HepG2 (cell line): ENCODE measurements around the gene DMGDH. TPM values are rescaled to one million over a fixed set of nuclear protein-coding genes. Genes with fewer than 3 reads are reported as not detected.

ENCODE experiments used
- IRF2 ChIP-seq: IDR thresholded peaks from 2 replicates; pipeline ENCODE4 v1.6.1; 2018; ENCODE audit warnings: missing genetic modification reagents, missing compliant biosample characterization
- MEIS1 ChIP-seq: sonication (generic); formaldehyde crosslinking; IDR thresholded peaks from 2 replicates; pipeline ENCODE4 v1.9.0; 2021; ENCODE audit warnings: mild to moderate bottlenecking, missing genetic modification reagents, moderate library complexity, borderline replicate concordance
- MIXL1 ChIP-seq: IDR thresholded peaks from 2 replicates; pipeline ENCODE4 v1.6.1; 2016
- NFATC3 ChIP-seq: sonication (generic); formaldehyde crosslinking; IDR thresholded peaks from 2 replicates; pipeline ENCODE4 v1.5.1; 2020; ENCODE audit warnings: mild to moderate bottlenecking, missing genetic modification reagents
- NRL ChIP-seq: sonication (generic); formaldehyde crosslinking; IDR thresholded peaks from 2 replicates; pipeline ENCODE4 v1.5.0; 2020; ENCODE audit warnings: missing genetic modification reagents, mild to moderate bottlenecking, moderate library complexity, borderline replicate concordance
- PITX1 ChIP-seq: sonication (generic); formaldehyde crosslinking; IDR thresholded peaks from 2 replicates; pipeline ENCODE4 v1.5.1; 2020; ENCODE audit warnings: mild to moderate bottlenecking, missing genetic modification reagents
- SATB2 ChIP-seq: sonication (generic); formaldehyde crosslinking; IDR thresholded peaks from 2 replicates; pipeline ENCODE4 v1.5.0; 2020; ENCODE audit warnings: missing genetic modification reagents
- SP5 ChIP-seq: IDR thresholded peaks from 2 replicates; pipeline ENCODE4 v1.6.1; 2016; ENCODE audit warnings: low read depth, borderline replicate concordance
- SPEN ChIP-seq: sonication (generic); formaldehyde crosslinking; IDR thresholded peaks from 2 replicates; pipeline ENCODE4 v1.5.1; 2020; ENCODE audit warnings: low read depth, mild to moderate bottlenecking, missing genetic modification reagents
- SRY ChIP-seq: sonication (generic); formaldehyde crosslinking; IDR thresholded peaks from 2 replicates; pipeline ENCODE4 v1.8.0; 2022; ENCODE audit warnings: mild to moderate bottlenecking, missing genetic modification reagents
- SYNCRIP ChIP-seq: fragments of 200-400 bp; formaldehyde crosslinking; IDR thresholded peaks from 2 replicates; pipeline ENCODE4 v1.6.1; 2018; ENCODE audit warnings: mild to moderate bottlenecking, low read depth, low read length; ENCODE audit not compliant: insufficient read depth
- ZNF256 ChIP-seq: sonication (generic); formaldehyde crosslinking; conservative IDR thresholded peaks from 2 replicates; pipeline ENCODE4 v1.4.0; 2020; ENCODE audit warnings: missing genetic modification reagents
- ZNF30 ChIP-seq: sonication (generic); formaldehyde crosslinking; IDR thresholded peaks from 2 replicates; pipeline ENCODE4 v1.5.0; 2020; ENCODE audit warnings: mild to moderate bottlenecking, missing genetic modification reagents
- ZNF331 ChIP-seq: sonication (generic); formaldehyde crosslinking; IDR thresholded peaks from 2 replicates; pipeline ENCODE4 v1.4.0; 2020; ENCODE audit warnings: missing genetic modification reagents
- ZNF546 ChIP-seq: sonication (generic); formaldehyde crosslinking; conservative IDR thresholded peaks from 2 replicates; pipeline ENCODE4 v1.8.1; 2023; ENCODE audit warnings: mild to moderate bottlenecking, missing genetic modification reagents
- polyA plus RNA-seq, 8 experiments: library from polyadenylated mRNA; depleted of rRNA in 3 of 8; stranded (reverse) in 7 of 8; unstranded in 1 of 8; fragments of >200 nt; fragmentation: Illumina TruSeq in 4 of 8; extraction: Trizol in 4 of 8; gene quantifications; 2 replicates each; pipeline versions ENCODE4 v1.2.1 to v1.2.3, GENCODE V29; 2011 to 2016; ENCODE audit warnings: low read depth in 4 of 8, missing spikeins in 1 of 8, mixed read lengths in 1 of 8; ENCODE audit not compliant: insufficient read depth in 1 of 8
- total RNA-seq, 5 experiments: library from RNA; depleted of rRNA; stranded (reverse); fragments of >200 nt; fragmentation: Illumina TruSeq; extraction: Trizol; gene quantifications; 2 replicates each; pipeline ENCODE4 v1.2.3, GENCODE V29; 2016; ENCODE audit warnings: low read depth in 1 of 5
- TF ChIP-seq, protein P1 (sequence below): sonication (generic); formaldehyde crosslinking; IDR thresholded peaks from 2 replicates; pipeline ENCODE4 v1.4.0; 2020; ENCODE audit warnings: missing genetic modification reagents
- TF ChIP-seq, protein P2 (sequence below): sonication (generic); formaldehyde crosslinking; IDR thresholded peaks from 2 replicates; pipeline ENCODE4 v1.5.0; 2020; ENCODE audit warnings: mild to moderate bottlenecking, missing genetic modification reagents
- TF ChIP-seq, protein P3 (sequence below): sonication (generic); formaldehyde crosslinking; conservative IDR thresholded peaks from 2 replicates; pipeline ENCODE4 v1.8.0; 2022; ENCODE audit warnings: low read depth, missing genetic modification reagents
- TF ChIP-seq, protein P4 (sequence below): sonication (generic); formaldehyde crosslinking; IDR thresholded peaks from 2 replicates; pipeline ENCODE4 v1.4.0; 2020; ENCODE audit warnings: missing genetic modification reagents
- TF ChIP-seq, protein P5 (sequence below): sonication (generic); formaldehyde crosslinking; IDR thresholded peaks from 2 replicates; pipeline ENCODE4 v1.4.0; 2020; ENCODE audit warnings: missing genetic modification reagents, mild to moderate bottlenecking, borderline replicate concordance

DMGDH gene
- total and polyA plus RNA-seq, 2 of the 13 experiments (the other 11 are each of a cell fraction or from before 2014, with no cell fraction given) = 3.6 to 7.9 TPM

DNA sequence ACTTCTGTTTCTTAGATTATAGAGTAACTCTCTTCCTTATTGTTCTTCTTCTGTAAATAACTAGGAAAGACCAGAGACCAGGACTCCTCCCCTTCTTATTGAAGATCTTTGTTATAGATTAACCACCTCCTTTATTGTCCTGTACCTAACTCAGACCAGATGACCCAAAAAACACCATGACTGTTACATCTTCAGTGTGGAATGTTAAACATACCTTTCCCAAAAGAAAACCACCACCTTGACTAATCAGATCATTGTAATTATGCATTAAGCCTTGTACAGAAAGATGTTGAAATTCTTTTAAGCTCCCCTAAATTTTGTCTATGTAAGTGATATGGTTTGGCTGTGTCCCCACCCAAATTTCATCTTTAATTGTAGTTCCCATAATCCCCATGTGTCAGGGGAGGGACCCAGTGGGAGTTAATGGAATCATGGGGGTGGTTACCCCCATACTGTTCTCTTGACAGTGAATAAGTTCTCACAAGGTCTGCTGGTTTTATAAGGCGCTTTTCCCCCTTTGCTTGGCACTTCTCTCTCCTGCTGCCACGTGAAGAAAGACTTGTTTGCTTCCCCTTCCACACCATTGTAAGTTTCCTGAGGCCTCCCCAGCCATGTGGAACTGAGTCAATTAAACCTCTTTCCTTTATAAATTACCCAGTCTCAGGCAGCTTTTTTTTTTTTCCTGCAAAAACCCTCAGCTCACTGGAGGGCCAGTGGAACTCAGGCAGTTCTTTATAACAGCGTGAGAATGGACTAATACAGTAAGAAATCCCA lies 110.6 kb downstream of the DMGDH start (continued):
- TF ChIP-seq, protein P1, sequence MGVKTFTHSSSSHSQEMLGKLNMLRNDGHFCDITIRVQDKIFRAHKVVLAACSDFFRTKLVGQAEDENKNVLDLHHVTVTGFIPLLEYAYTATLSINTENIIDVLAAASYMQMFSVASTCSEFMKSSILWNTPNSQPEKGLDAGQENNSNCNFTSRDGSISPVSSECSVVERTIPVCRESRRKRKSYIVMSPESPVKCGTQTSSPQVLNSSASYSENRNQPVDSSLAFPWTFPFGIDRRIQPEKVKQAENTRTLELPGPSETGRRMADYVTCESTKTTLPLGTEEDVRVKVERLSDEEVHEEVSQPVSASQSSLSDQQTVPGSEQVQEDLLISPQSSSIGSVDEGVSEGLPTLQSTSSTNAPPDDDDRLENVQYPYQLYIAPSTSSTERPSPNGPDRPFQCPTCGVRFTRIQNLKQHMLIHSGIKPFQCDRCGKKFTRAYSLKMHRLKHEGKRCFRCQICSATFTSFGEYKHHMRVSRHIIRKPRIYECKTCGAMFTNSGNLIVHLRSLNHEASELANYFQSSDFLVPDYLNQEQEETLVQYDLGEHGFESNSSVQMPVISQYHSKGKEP (CRISPR knock-in tag) = no peak
- TF ChIP-seq NFATC3 = no peak
- TF ChIP-seq IRF2 (CRISPR knock-in tag) = no peak
- no peak for TF ChIP-seq MEIS1 (CRISPR knock-in tag)
- TF ChIP-seq, protein P2, sequence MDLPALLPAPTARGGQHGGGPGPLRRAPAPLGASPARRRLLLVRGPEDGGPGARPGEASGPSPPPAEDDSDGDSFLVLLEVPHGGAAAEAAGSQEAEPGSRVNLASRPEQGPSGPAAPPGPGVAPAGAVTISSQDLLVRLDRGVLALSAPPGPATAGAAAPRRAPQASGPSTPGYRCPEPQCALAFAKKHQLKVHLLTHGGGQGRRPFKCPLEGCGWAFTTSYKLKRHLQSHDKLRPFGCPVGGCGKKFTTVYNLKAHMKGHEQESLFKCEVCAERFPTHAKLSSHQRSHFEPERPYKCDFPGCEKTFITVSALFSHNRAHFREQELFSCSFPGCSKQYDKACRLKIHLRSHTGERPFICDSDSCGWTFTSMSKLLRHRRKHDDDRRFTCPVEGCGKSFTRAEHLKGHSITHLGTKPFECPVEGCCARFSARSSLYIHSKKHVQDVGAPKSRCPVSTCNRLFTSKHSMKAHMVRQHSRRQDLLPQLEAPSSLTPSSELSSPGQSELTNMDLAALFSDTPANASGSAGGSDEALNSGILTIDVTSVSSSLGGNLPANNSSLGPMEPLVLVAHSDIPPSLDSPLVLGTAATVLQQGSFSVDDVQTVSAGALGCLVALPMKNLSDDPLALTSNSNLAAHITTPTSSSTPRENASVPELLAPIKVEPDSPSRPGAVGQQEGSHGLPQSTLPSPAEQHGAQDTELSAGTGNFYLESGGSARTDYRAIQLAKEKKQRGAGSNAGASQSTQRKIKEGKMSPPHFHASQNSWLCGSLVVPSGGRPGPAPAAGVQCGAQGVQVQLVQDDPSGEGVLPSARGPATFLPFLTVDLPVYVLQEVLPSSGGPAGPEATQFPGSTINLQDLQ (CRISPR knock-in tag) = no peak
- TF ChIP-seq SYNCRIP = no peak
- TF ChIP-seq MIXL1 (CRISPR knock-in tag) = peak; percentile 33; the same call in 1 of the 2 replicates
- TF ChIP-seq SPEN (CRISPR knock-in tag) = no peak
- no peak for TF ChIP-seq ZNF30 (CRISPR knock-in tag)
- no peak for TF ChIP-seq NRL (CRISPR knock-in tag)
- no peak for TF ChIP-seq ZNF256
- peak; percentile 95 for TF ChIP-seq SP5 (CRISPR knock-in tag)
- TF ChIP-seq, protein P3, sequence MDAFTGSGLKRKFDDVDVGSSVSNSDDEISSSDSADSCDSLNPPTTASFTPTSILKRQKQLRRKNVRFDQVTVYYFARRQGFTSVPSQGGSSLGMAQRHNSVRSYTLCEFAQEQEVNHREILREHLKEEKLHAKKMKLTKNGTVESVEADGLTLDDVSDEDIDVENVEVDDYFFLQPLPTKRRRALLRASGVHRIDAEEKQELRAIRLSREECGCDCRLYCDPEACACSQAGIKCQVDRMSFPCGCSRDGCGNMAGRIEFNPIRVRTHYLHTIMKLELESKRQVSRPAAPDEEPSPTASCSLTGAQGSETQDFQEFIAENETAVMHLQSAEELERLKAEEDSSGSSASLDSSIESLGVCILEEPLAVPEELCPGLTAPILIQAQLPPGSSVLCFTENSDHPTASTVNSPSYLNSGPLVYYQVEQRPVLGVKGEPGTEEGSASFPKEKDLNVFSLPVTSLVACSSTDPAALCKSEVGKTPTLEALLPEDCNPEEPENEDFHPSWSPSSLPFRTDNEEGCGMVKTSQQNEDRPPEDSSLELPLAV (CRISPR knock-in tag) = no peak
- TF ChIP-seq ZNF546 (CRISPR knock-in tag) = no peak
- TF ChIP-seq PITX1 (CRISPR knock-in tag) = no peak
- TF ChIP-seq, protein P4, sequence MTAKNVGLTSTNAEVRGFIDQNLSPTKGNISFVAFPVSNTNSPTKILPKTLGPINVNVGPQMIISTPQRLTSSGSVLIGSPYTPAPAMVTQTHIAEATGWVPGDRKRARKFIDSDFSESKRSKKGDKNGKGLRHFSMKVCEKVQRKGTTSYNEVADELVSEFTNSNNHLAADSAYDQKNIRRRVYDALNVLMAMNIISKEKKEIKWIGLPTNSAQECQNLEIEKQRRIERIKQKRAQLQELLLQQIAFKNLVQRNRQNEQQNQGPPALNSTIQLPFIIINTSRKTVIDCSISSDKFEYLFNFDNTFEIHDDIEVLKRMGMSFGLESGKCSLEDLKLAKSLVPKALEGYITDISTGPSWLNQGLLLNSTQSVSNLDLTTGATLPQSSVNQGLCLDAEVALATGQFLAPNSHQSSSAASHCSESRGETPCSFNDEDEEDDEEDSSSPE (CRISPR knock-in tag) = no peak
- TF ChIP-seq SATB2 (CRISPR knock-in tag) = no peak
- TF ChIP-seq, protein P5, sequence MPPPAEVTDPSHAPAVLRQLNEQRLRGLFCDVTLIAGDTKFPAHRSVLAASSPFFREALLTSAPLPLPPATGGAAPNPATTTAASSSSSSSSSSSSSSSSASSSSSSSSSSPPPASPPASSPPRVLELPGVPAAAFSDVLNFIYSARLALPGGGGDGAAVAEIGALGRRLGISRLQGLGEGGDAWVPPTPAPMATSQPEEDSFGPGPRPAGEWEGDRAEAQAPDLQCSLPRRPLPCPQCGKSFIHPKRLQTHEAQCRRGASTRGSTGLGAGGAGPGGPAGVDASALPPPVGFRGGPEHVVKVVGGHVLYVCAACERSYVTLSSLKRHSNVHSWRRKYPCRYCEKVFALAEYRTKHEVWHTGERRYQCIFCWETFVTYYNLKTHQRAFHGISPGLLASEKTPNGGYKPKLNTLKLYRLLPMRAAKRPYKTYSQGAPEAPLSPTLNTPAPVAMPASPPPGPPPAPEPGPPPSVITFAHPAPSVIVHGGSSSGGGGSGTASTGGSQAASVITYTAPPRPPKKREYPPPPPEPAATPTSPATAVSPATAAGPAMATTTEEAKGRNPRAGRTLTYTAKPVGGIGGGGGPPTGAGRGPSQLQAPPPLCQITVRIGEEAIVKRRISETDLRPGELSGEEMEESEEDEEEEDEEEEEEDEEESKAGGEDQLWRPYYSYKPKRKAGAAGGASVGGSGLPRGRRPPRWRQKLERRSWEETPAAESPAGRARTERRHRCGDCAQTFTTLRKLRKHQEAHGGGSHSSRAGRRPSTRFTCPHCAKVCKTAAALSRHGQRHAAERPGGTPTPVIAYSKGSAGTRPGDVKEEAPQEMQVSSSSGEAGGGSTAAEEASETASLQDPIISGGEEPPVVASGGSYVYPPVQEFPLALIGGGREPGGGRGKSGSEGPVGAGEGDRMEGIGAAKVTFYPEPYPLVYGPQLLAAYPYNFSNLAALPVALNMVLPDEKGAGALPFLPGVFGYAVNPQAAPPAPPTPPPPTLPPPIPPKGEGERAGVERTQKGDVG (CRISPR knock-in tag) = no peak
- TF ChIP-seq ZNF331 (CRISPR knock-in tag) = no peak
- no peak for TF ChIP-seq SRY (CRISPR knock-in tag)
